GM19043 (cell line): ENCODE results near the gene CALR3.
"Not testable (repeated sequence)": the region's sequence is repeated elsewhere in the genome, so short reads cannot be mapped to it uniquely, and the experiment has no call there.

Source experiments
- ATAC-seq: cut with Tn5 transposase; IDR thresholded peaks from one replicate; pipeline ENCODE4 v1.9.1; 2021; ENCODE audit warnings: low read depth; ENCODE audit not compliant: unreplicated experiment

CALR3 gene

DNA sequence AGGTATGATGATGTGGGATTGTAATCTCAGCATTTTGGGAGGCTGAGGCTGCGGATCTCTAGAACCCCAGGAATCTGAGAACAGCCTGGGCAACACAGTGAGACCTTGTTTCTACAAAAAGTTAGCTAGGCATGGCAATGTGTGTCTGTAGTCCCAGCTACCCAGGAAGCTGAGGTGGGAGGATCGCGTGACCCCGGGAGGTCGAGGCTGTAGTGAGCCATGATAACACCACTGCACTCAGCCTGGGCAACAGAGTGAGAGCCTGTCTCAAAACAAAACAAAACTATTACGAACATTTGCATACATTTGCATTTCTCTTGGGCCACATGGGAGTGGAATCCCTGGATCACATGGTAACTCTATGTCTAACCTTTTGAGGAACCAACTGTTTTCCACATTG lies 1.9 kb upstream of the CALR3 start:
- ATAC-seq: no peak

DNA sequence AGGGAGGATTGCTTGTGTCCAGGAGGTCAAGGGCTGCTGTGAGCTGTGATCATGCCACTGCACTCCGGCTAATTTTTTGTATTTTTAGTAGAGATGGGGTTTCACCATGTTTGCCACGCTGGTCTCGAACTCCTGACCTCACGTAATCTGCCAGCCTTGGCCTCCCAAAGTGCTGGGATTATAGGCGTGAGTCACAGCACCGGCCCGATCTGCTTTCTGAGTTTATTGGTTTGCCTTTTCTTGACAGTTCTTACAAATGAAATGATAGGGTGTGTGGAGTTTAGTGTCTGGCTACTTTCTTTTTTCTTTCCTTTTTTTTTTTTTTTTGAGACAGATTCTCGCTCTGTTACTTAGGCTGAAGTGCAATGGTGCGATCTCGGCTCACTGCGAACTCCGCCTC lies 1.1 kb upstream of the CALR3 start:
- ATAC-seq: no peak

GRCh38 chr19:16496613-16496983 lies 631 bp upstream of the CALR3 start:
- ATAC-seq: no peak

DNA sequence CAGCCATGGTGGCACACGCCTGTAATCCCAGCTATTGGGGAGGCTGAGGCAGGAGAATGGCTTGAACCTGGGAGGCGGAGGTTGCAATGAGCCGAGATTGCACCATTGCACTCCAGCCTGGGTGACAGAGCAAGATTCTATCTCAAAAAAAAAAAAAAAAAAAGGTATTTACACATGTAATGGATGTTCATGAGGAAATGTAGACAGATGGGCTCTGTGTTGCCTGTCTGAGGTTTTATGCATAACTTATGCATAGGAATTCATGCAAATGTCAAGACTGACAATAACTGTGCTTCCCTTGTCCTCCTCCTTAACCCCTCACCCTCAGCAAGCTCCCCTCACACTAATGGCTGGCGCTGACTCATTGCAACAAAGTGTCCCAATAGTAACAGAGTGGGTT lies 9.5 kb downstream of the CALR3 start:
- ATAC-seq: not testable (repeated sequence)

GRCh38 chr19:16482745-16483144 lies 13.2 kb downstream of the CALR3 start:
- no peak for ATAC-seq

GRCh38 chr19:16477311-16477710 lies 18.7 kb downstream of the CALR3 start:
- ATAC-seq: no peak

DNA sequence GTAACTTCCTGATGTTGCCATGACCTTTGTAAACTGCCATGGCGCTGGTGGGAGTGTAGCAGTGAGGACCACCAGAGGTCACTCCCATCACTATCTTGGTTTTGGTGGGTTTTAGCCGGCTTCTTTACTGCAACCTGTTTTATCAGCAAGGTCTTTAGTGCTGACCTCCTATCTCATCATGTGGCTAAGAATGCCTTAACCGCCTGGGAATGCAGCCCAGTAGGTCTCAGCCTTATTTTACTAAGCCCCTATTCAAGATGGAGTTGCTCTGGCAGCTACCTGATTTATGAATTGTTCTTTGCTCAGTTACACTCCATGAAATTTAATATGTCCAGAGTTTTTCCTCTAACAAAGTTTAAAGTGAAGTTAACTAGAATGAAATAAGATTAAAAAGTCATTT lies 19.6 kb downstream of the CALR3 start:
- ATAC-seq: no peak

DNA sequence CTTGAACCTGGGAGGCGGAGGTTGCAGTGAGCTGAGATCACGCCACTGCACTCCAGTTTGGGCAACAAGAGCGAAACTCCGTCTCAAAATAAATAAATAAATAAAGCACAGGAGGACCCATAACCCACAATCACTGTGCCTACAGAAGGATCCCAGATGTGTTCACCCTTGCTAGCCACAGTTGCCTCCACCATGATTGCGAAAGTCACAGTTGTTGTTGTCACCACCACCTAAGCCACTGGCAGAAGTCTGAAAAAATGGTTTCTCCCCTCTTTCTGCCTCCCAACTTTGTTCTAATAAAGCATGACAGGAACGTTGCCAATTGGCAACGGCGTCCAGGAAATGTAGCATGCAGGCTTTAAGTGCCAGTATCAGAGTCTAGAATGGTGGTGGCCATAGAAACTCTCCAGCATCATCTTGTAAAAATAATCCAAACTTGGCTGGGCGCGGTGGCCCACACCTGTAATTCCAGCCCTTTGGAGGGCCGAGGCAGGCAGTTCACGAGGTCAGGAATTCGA lies 22.0 kb downstream of the CALR3 start:
- ATAC-seq: no peak

DNA sequence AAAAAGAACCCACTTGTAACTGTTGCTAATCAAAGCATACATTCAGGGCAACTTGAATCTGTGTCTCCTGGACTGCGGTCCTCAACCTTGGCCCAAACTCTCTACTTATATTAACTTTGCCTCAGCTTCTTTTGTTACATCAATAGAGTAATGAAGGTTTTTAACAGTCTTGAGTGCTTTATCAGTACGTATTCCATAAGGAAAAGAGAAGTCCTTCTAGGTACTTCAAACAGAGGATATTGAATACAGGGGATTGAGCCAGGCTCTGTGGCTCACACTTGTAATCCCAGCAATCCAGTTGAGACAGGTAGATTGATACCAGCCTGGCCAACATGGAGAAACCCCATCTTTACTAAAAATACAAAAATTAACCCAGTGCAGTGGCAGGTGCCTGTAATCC lies 23.0 kb downstream of the CALR3 start:
- ATAC-seq: no peak

- ATAC-seq: not testable (repeated sequence)
These were observed 23.4 kb downstream of the CALR3 start for GRCh38 chr19:16472559-16472899.

DNA sequence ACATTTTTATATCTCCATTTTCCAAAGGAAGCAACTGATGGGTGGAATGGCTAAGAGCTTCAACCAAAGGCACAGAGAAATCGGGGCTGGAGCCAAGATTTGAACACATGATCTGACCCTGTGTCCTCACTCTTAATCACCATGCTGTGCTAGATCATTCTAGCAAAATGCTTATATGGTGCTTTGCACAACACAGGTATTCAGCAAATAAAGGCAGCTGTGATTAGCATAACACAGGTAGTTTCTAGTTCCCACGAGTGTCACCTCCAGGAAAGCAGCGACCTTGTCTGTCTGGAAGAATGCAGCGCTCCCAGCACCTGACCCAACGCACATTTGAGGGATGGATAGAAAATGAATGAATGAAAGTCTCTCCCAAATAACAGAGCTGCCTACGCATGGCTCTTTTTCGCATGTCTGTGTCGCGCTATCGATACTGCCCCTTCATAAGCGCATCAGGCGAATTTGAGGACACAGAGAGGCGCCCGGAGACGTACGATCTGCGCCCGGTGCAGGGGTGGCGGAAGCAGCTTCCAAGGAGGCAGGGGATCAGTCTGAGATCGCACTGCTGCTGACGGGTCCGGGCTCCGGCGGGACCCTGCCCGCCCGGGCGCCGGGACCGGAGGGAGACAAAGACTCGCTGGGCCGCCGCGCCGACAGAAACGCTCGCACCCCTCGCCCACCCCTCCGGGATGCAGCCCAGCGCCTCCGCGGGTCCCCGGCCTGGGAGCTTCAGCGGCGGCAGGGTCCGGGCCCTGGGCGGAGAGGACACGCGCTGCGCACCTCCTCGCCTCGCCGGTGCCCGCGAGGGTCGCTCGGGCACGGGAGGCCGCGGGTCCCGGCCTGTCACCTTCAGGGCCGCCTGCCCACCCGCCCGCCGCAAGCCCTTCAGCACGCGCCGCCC lies 24.8 kb downstream of the CALR3 start:
- no peak for ATAC-seq

- ATAC-seq: no peak
These were observed 25.4 kb downstream of the CALR3 start for GRCh38 chr19:16470541-16470910.

DNA sequence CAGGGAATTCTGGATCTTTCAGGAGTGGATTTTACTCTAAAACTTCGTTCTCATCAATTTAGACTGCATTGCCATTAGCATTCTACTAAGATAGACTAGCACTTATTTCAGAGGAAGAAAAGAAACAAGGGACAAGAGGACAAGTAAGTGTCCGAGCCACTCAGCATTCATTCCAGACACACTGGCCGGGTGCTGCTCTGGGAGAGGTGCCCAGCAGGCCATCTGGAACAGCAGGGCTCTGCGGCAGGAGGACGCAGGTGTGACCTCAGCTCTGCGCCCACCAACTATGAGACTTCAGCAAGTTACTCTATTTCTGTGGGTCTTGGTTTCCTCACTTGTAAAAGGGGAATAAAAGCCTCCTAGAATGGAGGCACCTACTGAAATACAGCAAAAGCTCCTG lies 28.4 kb downstream of the CALR3 start:
- no peak for ATAC-seq

DNA sequence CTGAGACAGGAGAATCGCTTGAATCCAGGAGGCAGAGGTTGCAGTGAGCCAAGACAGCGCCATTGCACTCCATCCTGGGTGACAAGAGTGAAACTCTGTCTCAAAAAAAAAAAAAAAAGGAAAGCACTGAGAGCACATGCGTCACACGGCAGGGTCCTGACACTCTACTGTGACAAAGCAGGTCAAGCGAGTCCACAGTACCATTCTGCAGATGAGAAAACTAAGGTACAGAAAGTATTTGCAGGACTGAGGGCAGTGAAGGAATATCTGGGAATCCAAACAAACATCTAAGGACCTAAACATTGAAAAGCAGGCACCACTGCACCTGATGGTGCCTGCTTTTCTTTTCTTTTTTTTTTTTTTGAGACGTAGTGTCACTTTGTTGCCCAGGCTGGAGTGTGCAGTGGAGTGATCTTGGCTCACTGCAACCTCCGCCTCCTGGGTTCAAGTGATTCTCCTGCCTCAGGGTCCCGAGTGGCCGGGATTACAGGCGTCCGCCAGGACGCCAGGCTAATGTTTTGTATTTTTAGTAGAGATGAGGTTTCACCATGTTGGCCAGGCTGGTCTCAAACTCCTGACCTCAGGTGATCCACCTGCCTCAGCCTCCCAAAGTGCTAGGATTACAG lies 29.1 kb downstream of the CALR3 start:
- ATAC-seq: not testable (repeated sequence)

DNA sequence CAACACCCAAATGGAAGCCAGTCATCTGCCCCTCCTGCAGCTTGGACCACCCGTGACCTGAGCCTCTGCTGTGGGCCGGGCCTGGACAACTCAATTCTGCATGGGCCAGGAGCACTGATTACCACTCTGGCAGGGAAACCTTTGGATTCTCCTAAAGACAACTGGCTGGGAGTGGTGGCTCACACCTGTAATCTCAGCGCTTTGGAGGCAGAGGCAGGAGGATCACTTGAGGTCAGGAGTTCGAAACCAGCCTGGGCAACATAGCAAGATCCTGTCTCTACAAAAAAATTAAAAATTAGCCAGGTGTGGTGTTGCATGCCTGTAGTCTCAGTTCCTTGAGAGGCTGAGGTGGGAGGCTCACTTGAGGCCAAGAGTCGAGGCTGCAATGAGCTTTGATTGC lies 30.7 kb downstream of the CALR3 start:
- no peak for ATAC-seq

DNA sequence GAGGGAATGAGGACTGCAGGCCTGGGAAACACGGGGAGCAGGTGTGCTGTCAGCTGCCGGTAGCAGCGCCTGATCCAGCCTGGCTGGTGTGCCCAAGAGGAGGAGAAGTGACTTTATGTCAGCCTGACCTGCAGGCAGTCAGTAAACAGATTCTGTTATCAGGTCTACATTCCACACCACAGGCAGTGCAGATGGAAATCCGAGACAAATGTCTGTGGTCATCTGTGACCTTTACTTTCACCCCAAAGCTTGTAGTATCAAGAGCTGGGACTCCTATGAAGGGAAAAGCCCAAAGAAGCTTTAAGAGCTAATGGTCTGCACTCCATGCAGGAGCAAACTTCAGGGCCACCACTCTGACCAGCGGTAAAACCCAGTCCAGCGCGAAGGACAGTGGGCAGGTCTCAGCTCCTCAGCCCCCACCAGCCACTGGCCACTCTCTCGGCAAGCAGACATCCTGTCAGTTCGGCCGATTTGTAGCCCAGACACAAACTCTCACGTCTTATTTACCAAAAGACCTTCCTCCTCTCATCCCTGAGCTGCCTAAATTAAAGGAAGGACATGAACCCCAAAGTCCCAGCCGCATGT lies 31.9 kb downstream of the CALR3 start:
- no peak for ATAC-seq

GRCh38 chr19:16463341-16463990 lies 32.5 kb downstream of the CALR3 start:
- ATAC-seq: no peak

GRCh38 chr19:16462757-16463250 lies 33.2 kb downstream of the CALR3 start:
- no peak for ATAC-seq

GRCh38 chr19:16461630-16462051 lies 34.3 kb downstream of the CALR3 start:
- ATAC-seq: no peak

DNA sequence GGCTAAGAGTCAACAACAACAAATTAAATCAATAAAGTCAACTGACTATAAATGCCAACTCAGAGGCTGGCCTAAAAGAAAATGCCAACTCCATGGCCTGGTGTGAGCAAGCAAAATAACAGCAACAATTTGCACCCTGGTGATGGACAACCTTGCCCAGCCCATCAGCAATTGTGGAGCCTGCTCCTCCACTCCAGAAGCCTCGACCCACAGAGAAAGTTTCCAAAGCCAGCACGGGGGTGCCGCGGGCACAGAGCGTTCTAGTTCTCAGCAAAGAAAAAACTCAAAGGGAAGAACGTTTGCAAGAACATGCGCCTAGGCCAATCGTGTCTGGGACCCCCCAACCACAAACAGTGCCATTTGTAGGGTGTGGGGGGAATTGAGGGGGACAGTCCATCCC lies 35.5 kb downstream of the CALR3 start:
- ATAC-seq: no peak

- ATAC-seq: no peak
These were observed 36.3 kb downstream of the CALR3 start for GRCh38 chr19:16459680-16460079.
